Stimulated activated effector memory CD8-positive, alpha-beta T cell treated with anti-CD3 and anti-CD28 coated beads, Interleukin-12 subunit alpha, Interleukin-12 subunit beta, amount 100 ng/mL, for 72 hours (primary cell): ENCODE results near the gene ZFP69B.
"Not testable (repeated sequence)": the region's sequence is repeated elsewhere in the genome, so short reads cannot be mapped to it uniquely, and the experiment has no call there.

ENCODE experiments used
- ATAC-seq: fragments of 150-1000 bp; cut with Tn5 transposase; 2 replicates; pipeline ENCODE4 v1.10.0; 2021
- DNase-seq, 2 donors: peaks; one replicate each; pipeline ENCODE4 v3.0.0; 2021 to 2022; ENCODE audit warnings: low spot score in 2 of 2
- H3K27ac Mint-ChIP-seq: one replicate; pipeline ENCODE4 v1.8.0; 2022; ENCODE audit warnings: mild to moderate bottlenecking, mixed read lengths
- H3K36me3 Mint-ChIP-seq: one replicate; pipeline ENCODE4 v1.8.0; 2022; ENCODE audit warnings: mild to moderate bottlenecking, mixed read lengths
- H3K4me1 Mint-ChIP-seq: one replicate; pipeline ENCODE4 v1.8.0; 2022; ENCODE audit warnings: mixed read lengths
- H3K4me3 Mint-ChIP-seq: one replicate; pipeline ENCODE4 v1.8.0; 2022; ENCODE audit warnings: mild to moderate bottlenecking, mixed read lengths
- H3K9me3 Mint-ChIP-seq: one replicate; pipeline ENCODE4 v1.8.0; 2022; ENCODE audit warnings: mixed read lengths

The ZFP69B gene

DNA sequence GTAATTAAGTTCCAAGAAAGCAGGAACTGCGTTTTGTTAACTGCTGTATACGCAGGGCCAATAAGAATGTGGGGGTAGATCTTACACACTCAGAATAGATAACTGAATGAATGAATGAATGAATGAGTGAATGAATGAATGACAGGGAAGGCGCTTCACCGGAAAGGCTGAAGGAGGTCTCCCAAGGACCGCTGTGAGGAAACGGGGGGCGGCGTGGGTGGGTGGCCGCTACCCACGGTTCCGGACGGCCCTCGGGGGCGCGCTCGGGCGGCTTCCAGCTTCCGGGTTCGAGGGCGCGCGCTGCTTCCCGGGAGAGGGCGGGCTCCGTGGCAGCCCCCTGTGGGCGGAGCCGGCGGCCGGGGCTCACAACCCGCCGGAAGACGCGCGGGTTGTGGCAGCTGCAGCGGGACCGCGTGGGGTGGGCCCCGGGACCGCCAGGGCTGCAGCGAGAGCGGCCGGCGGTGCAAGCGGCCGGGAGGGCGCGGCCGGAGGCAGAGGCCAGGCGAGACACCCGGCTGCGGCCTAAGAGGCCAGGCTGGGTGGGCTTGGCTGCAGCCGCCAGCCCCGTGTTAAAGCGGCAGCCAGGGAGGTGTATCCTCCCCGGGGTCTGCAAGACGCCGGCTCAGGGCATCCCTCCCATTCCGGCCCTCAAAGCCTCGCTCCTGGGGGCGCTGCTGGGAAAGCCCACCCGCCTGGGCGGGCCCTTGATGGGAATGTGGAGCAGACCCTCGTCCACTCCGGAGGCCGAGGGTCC is 26.8 kb downstream of the ZFP69B start, which contains the start of gene ZFP69:
TSS of gene ZFP69 (plus strand) at position 367 of the 754 bp plus-strand sequence. CDS start 2,072 bp downstream, outside the sequence.
- peaks cover 27% of the 10 kb centered on the region for H3K9me3 Mint-ChIP-seq
- peaks cover 6% of the 10 kb centered on the region for H3K36me3 Mint-ChIP-seq
- peak; percentile 92 for ATAC-seq
- peak; percentile 57 to 82 for DNase-seq
- H3K4me3 Mint-ChIP-seq = peak within 1 kb of the TSS; percentile 68
- H3K27ac Mint-ChIP-seq = peak within 1 kb of the TSS; percentile 81
- peaks cover 19% of the 10 kb centered on the region for H3K4me1 Mint-ChIP-seq

DNA sequence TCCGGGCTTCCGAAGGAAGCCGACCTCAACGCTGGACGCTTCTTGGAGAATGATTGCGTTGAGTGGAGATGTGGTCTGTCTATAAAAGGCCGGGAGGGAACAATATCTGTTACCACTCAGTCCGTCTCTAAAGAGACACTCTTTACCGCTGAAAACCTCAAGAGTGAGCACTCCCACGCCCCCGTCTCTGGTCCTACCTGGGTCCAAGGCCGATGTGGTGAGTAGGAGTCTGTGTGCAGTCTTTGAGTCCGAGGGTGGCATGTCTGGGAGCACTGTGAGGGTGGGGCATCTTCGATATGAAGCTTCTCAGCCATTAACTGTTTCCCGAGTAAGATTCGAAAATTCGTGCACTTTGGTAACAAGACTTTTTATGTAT is 27.4 kb downstream of the ZFP69B start:
- ATAC-seq (peak; percentile 51), DNase-seq (peak in 1 of 2 donors; percentile 4)
- Mint-ChIP-seq H3K36me3 (peaks cover 12% of the 10 kb centered on the region), H3K27ac (no peak overlapping the region), H3K4me1 (peaks cover 19% of the 10 kb centered on the region), H3K4me3 (peak overlapping the region; percentile 68), H3K9me3 (peaks cover 29% of the 10 kb centered on the region)

DNA sequence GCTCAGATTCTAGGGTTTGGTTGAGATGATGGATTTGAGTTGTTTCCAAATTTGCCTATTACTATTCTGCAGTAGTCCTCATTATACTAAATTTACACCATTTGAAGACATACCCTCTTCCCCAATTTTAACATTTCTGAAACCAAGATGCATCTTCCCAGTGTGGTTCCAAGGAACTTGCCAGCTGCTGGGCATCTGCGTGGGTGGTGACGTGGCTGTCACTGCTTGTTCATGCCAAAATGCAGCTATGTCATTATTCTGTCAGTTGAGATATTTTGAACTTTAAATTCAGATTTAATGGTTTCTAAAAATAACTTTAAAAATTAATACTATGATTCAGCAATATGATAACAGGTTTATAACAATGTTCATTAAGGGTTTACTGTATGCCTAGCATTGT is 28.0 kb downstream of the ZFP69B start:
- Mint-ChIP-seq H3K27ac (no peak overlapping the region), H3K9me3 (peaks cover 26% of the 10 kb centered on the region), H3K4me1 (peaks cover 19% of the 10 kb centered on the region), H3K4me3 (peak overlapping the region; percentile 68), H3K36me3 (peaks cover 18% of the 10 kb centered on the region)
- ATAC-seq (no peak), DNase-seq (no peak)

DNA sequence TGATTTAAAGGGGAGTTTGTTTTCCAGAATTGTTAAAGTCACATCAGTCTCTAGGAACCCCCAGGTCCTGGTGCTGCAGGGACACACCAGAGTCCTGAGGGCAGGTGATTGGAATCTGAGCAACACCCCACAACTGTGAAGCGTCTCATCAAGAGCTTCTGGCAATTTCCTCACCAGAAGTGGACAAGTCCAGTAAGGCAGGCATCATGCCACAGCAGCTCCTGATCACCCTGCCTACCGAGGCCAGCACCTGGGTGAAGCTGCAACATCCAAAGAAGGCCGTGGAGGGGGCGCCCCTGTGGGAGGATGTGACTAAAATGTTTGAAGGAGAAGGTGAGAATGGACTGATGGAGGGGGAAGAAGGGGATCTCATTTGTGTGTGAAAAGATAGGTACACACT is 28.9 kb downstream of the ZFP69B start:
- DNase-seq (no peak), ATAC-seq (no peak)
- Mint-ChIP-seq H3K27ac (no peak overlapping the region), H3K4me3 (no peak overlapping the region), H3K36me3 (peaks cover 22% of the 10 kb centered on the region), H3K9me3 (peaks cover 22% of the 10 kb centered on the region), H3K4me1 (peaks cover 19% of the 10 kb centered on the region)

DNA sequence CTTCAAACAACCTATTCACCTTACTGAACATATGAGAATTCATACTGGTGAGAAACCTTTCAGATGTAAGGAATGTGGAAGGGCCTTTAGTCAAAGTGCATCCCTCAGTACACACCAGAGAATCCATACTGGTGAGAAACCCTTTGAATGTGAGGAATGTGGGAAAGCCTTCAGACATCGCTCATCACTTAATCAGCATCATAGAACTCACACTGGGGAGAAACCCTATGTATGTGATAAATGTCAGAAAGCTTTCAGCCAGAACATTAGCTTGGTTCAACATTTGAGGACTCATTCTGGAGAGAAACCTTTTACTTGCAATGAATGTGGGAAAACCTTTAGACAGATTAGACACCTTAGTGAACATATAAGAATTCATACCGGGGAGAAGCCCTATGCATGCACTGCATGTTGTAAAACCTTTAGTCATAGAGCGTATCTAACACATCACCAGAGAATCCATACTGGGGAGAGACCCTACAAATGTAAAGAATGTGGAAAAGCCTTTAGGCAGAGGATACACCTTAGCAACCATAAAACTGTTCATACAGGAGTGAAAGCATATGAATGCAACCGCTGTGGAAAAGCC is 45.1 kb downstream of the ZFP69B start:
- Mint-ChIP-seq H3K27ac (no peak overlapping the region), H3K4me3 (no peak overlapping the region), H3K36me3 (peaks cover 47% of the 10 kb centered on the region), H3K4me1 (no peaks in the 10 kb centered on the region), H3K9me3 (peaks cover 37% of the 10 kb centered on the region)
- ATAC-seq (no peak), DNase-seq (no peak)

DNA sequence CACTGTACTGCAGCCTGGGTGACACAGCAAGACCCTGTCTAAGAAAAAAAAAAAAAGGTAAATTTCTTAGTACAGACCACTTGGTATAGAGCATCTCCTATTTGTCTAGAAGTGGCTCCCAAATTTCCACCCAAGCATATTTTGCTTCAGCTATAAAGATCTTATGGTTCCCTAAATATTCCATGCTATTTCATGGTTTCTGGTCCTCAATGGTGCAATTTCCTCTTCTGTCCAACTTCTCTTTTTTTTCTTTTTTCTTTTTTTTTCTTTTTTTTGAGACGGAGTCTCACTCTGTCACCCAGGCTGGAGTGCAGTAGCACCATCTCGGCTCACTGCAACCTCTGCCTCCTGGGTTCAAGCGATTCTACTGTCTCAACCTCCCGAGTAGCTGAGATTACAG is 52.4 kb downstream of the ZFP69B start:
- H3K9me3 Mint-ChIP-seq = peaks cover 35% of the 10 kb centered on the region
- H3K36me3 Mint-ChIP-seq, H3K4me1 Mint-ChIP-seq, DNase-seq, ATAC-seq, H3K4me3 Mint-ChIP-seq, H3K27ac Mint-ChIP-seq: not testable (repeated sequence)

DNA sequence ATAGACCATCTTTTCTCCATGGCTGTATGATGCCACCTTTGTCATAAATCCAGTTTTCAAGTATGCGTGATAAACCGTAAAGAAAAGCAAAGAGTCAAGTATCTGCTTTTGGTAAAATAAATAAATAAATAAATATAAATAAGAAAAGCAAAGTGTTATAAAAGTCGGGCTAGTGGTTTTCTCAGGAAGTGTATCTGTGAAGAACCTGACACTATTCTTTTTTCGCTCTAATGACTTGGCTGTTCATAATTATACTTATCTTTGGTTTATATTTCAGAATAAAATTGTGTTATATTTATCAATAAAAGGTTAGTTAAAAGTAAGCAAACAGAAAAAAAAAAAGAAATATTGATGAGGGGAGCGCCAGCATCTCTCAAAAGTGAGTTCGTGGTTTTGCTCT is 57.7 kb downstream of the ZFP69B start:
- DNase-seq (no peak), ATAC-seq (no peak)
- peak overlapping the region; percentile 91 for H3K27ac Mint-ChIP-seq
- peaks cover 13% of the 10 kb centered on the region for H3K36me3 Mint-ChIP-seq
- H3K9me3 Mint-ChIP-seq = peaks cover 24% of the 10 kb centered on the region
- H3K4me3 Mint-ChIP-seq = peak overlapping the region; percentile 90
- peaks cover 12% of the 10 kb centered on the region for H3K4me1 Mint-ChIP-seq

DNA sequence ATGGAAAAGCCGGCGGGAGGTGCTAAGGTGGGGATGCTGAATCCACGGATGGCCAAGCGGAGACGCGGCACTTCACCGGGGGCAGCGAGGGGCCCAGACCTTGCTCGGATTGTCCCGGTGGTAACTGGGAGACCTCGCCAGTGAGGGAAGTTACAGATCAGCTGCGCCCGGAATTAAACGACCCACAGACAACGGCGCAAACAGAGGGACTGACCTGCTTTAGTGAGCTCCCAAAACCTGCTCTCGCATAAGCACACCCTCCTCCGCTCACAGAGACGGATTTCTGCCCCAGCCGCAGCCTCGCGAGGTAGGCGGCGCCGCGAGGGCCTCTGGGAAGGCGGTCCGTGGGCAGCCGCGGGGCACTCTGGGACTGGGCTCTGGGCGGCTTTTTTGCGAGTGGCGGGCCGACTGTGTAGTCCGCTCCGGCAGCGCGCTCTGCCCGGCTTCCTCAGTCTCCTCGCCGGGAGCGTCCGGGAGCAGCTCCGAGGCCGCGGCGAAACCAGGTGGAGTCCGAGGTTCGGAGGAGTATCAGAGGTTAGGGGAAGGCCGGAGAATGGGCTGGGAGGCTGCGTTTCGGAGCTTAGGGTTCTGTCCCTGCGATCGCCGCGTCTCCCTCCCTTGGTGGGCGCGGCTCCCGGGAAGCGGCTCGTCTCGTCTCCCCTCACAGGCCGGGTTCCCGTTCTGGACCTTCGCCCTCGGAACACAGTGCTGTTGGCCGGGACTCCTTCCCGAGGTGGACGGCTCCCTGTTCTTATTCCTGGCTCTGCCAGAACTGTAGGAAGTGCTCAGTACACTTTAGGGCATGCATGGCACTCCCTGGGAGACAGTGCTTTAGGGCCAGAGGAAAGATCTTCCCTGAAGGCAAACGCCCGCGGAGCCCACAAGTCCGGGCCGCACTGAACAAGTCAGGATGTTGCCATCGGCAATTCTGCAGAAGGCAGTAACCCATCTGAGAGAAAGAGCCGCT is 58.4 kb downstream of the ZFP69B start, which contains the start of gene EXO5:
TSS of gene EXO5 (plus strand) at position 393 of the 967 bp plus-strand sequence. CDS start 5,778 bp downstream, outside the sequence.
- Mint-ChIP-seq H3K4me3 (peak within 1 kb of the TSS; percentile 90), H3K4me1 (peaks cover 12% of the 10 kb centered on the region), H3K9me3 (peaks cover 20% of the 10 kb centered on the region), H3K27ac (peak within 1 kb of the TSS; percentile 91), H3K36me3 (peaks cover 13% of the 10 kb centered on the region)
- peak; percentile 74 to 92 for DNase-seq
- peak; percentile 100 for ATAC-seq
